H1 (cell line): ENCODE measurements around the gene TUBGCP2. TPM values are rescaled to one million over a fixed set of nuclear protein-coding genes. Genes with fewer than 3 reads are reported as not detected.

ENCODE experiments used
- CTCF ChIA-PET: fragments of 300-600 bp; sonication (Branson Sonifier 250); formaldehyde crosslinking; loops from one replicate; lab custom pipeline; 2021; ENCODE audit not compliant: partially characterized antibody; lab: Charles Lee
- POLR2A ChIA-PET: fragments of 300-600 bp; sonication (Branson Sonifier 250); formaldehyde crosslinking; loops from one replicate; lab custom pipeline; 2021; ENCODE audit warnings: inconsistent platforms; ENCODE audit not compliant: partially characterized antibody; lab: Charles Lee
- DNase-seq, 2 experiments: peaks; one replicate each; pipeline versions ENCODE4 v3.0.0 to v3.0.0-alpha.2; 2010 to 2022; ENCODE audit warnings: low spot score in 2 of 2, low read depth in 1 of 2, mixed read lengths in 1 of 2
- FAIRE-seq: peaks from 2 replicates; lab custom pipeline; 2011; peaks lifted over from hg19 to GRCh38; lab: Jason Lieb, UNC
- H2AFZ ChIP-seq: 2 replicates; pipeline ENCODE4 v1.8.1; 2012; ENCODE audit warnings: low read length, inconsistent platforms
- H2AK5ac ChIP-seq: 2 replicates; pipeline ENCODE4 v1.6.1; 2013; ENCODE audit warnings: low read depth, low read length
- H2BK120ac ChIP-seq: replicated peaks from 2 replicates; pipeline ENCODE3; 2013; ENCODE audit warnings: low read depth, low read length, inconsistent platforms
- H2BK12ac ChIP-seq: 2 replicates; pipeline ENCODE4 v1.6.1; 2013; ENCODE audit warnings: low read depth, low read length
- H2BK15ac ChIP-seq: 2 replicates; pipeline ENCODE4 v1.6.1; 2013; ENCODE audit warnings: low read length
- H2BK20ac ChIP-seq: 2 replicates; pipeline ENCODE4 v1.6.1; 2013; ENCODE audit warnings: low read length
- H2BK5ac ChIP-seq: 2 replicates; pipeline ENCODE4 v1.6.1; 2013; ENCODE audit warnings: low read depth, low read length
- H3K14ac ChIP-seq: 2 replicates; pipeline ENCODE4 v1.6.1; 2013; ENCODE audit warnings: inconsistent platforms; ENCODE audit not compliant: insufficient read length
- H3K18ac ChIP-seq: 2 replicates; pipeline ENCODE4 v1.6.1; 2013; ENCODE audit warnings: low read length; ENCODE audit errors: extremely low read depth
- H3K23ac ChIP-seq: 2 replicates; pipeline ENCODE4 v1.6.1; 2013; ENCODE audit warnings: inconsistent platforms; ENCODE audit not compliant: insufficient read length
- H3K23me2 ChIP-seq: 2 replicates; pipeline ENCODE4 v1.6.1; 2013; ENCODE audit warnings: low read depth, low read length
- H3K27ac ChIP-seq: 2 replicates; pipeline ENCODE4 v1.6.1; 2011; ENCODE audit warnings: low read depth, low read length, inconsistent platforms
- H3K27me3 ChIP-seq, 4 experiments: replicated peaks in 1 of 4; 1 replicate in 1 of 4; 2 replicates in 3 of 4; pipeline versions ENCODE4 v1.6.1 to v1.8.1; 2011 to 2013; ENCODE audit warnings: low read length in 3 of 4, mild to moderate bottlenecking in 3 of 4, inconsistent platforms in 2 of 4, mixed read lengths in 2 of 4, moderate library complexity in 1 of 4; ENCODE audit not compliant: control insufficient read depth in 3 of 4, insufficient read depth in 3 of 4; ENCODE audit errors: extremely low read depth in 1 of 4
- H3K36me3 ChIP-seq, 4 experiments: 2 replicates each; pipeline versions ENCODE4 v1.6.1 to v1.8.1; 2011 to 2013; ENCODE audit warnings: mild to moderate bottlenecking in 4 of 4, low read length in 3 of 4, moderate library complexity in 2 of 4, control low read depth in 1 of 4, inconsistent platforms in 1 of 4; ENCODE audit not compliant: insufficient read depth in 4 of 4, control insufficient read depth in 2 of 4
- H3K4ac ChIP-seq: replicated peaks from 2 replicates; pipeline ENCODE3; 2013; ENCODE audit warnings: low read length, low read depth, mixed read lengths, inconsistent platforms; ENCODE audit not compliant: insufficient read length
- H3K4me1 ChIP-seq, 4 experiments: replicated peaks in 1 of 4; 1 replicate in 1 of 4; 2 replicates in 3 of 4; pipeline versions ENCODE4 v1.6.1 to v1.8.1; 2011 to 2013; ENCODE audit warnings: low read length in 3 of 4, inconsistent platforms in 2 of 4, mixed read lengths in 1 of 4; ENCODE audit not compliant: insufficient read depth in 4 of 4, control insufficient read depth in 3 of 4
- H3K4me2 ChIP-seq, 2 experiments: 2 replicates each; pipeline versions ENCODE4 v1.6.1 to v1.8.1; 2011 to 2013; ENCODE audit warnings: low read depth in 2 of 2, low read length in 2 of 2, control low read depth in 1 of 2, inconsistent platforms in 1 of 2, mild to moderate bottlenecking in 1 of 2; ENCODE audit not compliant: insufficient read depth in 1 of 2
- H3K4me3 ChIP-seq, 4 experiments: fragments of 200-600, 300-600 bp in 1 of 4; sonication (generic), shearing (Covaris generic), sonication (Bioruptor Twin) in 1 of 4; 2 replicates each; pipeline versions ENCODE4 v1.5.1 to v1.8.1; 2011 to 2016; ENCODE audit warnings: low read length in 4 of 4, low read depth in 3 of 4, control low read depth in 2 of 4, inconsistent platforms in 2 of 4, mild to moderate bottlenecking in 2 of 4, mixed read lengths in 1 of 4, moderate library complexity in 1 of 4; ENCODE audit not compliant: insufficient read depth in 2 of 4; ENCODE audit errors: extremely low read depth in 1 of 4
- H3K56ac ChIP-seq: replicated peaks from 2 replicates; pipeline ENCODE3; 2013; ENCODE audit warnings: low read depth, mild to moderate bottlenecking, mixed read lengths, low read length, inconsistent platforms; ENCODE audit not compliant: insufficient read length
- H3K79me1 ChIP-seq: 2 replicates; pipeline ENCODE4 v1.6.1; 2013; ENCODE audit warnings: low read depth, low read length, control low read depth
- H3K79me2 ChIP-seq, 2 experiments: 2 replicates each; pipeline versions ENCODE4 v1.6.1 to v1.8.1; 2012 to 2013; ENCODE audit warnings: low read length in 2 of 2, mild to moderate bottlenecking in 2 of 2, inconsistent platforms in 1 of 2; ENCODE audit not compliant: insufficient read depth in 2 of 2, control insufficient read depth in 1 of 2
- H3K9ac ChIP-seq, 4 experiments: replicated peaks in 1 of 4; 1 replicate in 1 of 4; 2 replicates in 3 of 4; pipeline versions ENCODE4 v1.6.1 to v1.8.1; 2011 to 2013; ENCODE audit warnings: low read depth in 3 of 4, low read length in 3 of 4, control low read depth in 2 of 4, mild to moderate bottlenecking in 2 of 4, moderate library complexity in 2 of 4, inconsistent platforms in 1 of 4; ENCODE audit errors: extremely low read depth in 1 of 4
- H3K9me3 ChIP-seq, 2 experiments: 2 replicates each; pipeline versions ENCODE4 v1.6.1 to v1.8.1; 2012 to 2013; ENCODE audit warnings: mild to moderate bottlenecking in 2 of 2, moderate library complexity in 2 of 2, control low read depth in 1 of 2, inconsistent platforms in 1 of 2, low read depth in 1 of 2, low read length in 1 of 2, mixed read lengths in 1 of 2; ENCODE audit not compliant: insufficient read depth in 2 of 2
- H4K20me1 ChIP-seq, 2 experiments: replicated peaks in 1 of 2; 2 replicates each; pipeline versions ENCODE3 to v1.8.1; 2011 to 2013; ENCODE audit warnings: inconsistent platforms in 2 of 2, low read length in 2 of 2, mild to moderate bottlenecking in 1 of 2; ENCODE audit not compliant: insufficient read depth in 2 of 2, control insufficient read depth in 1 of 2
- H4K5ac ChIP-seq: 2 replicates; pipeline ENCODE4 v1.6.1; 2013; ENCODE audit warnings: low read length, low read depth, mixed read lengths, inconsistent platforms; ENCODE audit not compliant: insufficient read length
- H4K8ac ChIP-seq: 2 replicates; pipeline ENCODE4 v1.8.0; 2013; ENCODE audit warnings: mild to moderate bottlenecking, moderate library complexity, low read length, inconsistent platforms; ENCODE audit not compliant: insufficient read depth; ENCODE audit errors: extremely low read depth
- H4K91ac ChIP-seq: replicated peaks from 2 replicates; pipeline ENCODE3; 2013; ENCODE audit warnings: low read length, mixed read lengths, inconsistent platforms; ENCODE audit not compliant: insufficient read length
- BACH1 ChIP-seq: IDR thresholded peaks from 2 replicates; pipeline ENCODE4 v1.6.1; 2012; ENCODE audit warnings: low read length, improper control_type of control experiment
- BCL11A ChIP-seq, 2 experiments: IDR thresholded peaks; one replicate each; pipeline ENCODE4 v1.6.1; 2011; ENCODE audit warnings: low read depth in 2 of 2, low read length in 2 of 2, mild to moderate bottlenecking in 2 of 2
- KDM5A ChIP-seq: fragments of 200-600 bp; IDR thresholded peaks from 2 replicates; pipeline ENCODE4 v1.7.1; 2012; ENCODE audit warnings: mild to moderate bottlenecking, low read length, inconsistent platforms, mixed read lengths
- POLR2AphosphoS5 ChIP-seq: IDR thresholded peaks from 2 replicates; pipeline ENCODE4 v1.6.1; 2011; ENCODE audit warnings: low read depth, low read length
- POU5F1 ChIP-seq: IDR thresholded peaks from 2 replicates; pipeline ENCODE4 v1.6.1; 2011; ENCODE audit warnings: low read depth, mild to moderate bottlenecking, low read length, moderate library complexity
- SIRT6 ChIP-seq: IDR thresholded peaks from one replicate; pipeline ENCODE4 v1.7.1; 2012; ENCODE audit warnings: low read length, inconsistent platforms
- TAF7 ChIP-seq: optimal IDR thresholded peaks from 2 replicates; pipeline ENCODE3; 2011; ENCODE audit warnings: low read depth, mild to moderate bottlenecking, inconsistent platforms, low read length, moderate library complexity, borderline replicate concordance
- TBP ChIP-seq: IDR thresholded peaks from 2 replicates; pipeline ENCODE4 v1.6.1; 2011; ENCODE audit warnings: low read depth, low read length, improper control_type of control experiment
- WGBS, 2 experiments: shearing (Covaris generic) in 1 of 2; methylation state at CpG; one replicate each; pipeline versions ENCODE4 v1.1.6 to v1.1.7; 2013 to 2015; ENCODE audit warnings: low lambda C conversion rate in 2 of 2, mixed read lengths in 2 of 2, inconsistent platforms in 1 of 2, low coverage in 1 of 2, missing lambda C conversion rate in 1 of 2; ENCODE audit not compliant: insufficient replicate concordance in 2 of 2, insufficient coverage in 1 of 2, insufficient read length in 1 of 2; ENCODE audit errors: extremely low coverage in 1 of 2, missing lambda C conversion rate in 1 of 2; 5-methylcytosine and 5-hydroxymethylcytosine counted together
- polyA plus RNA-seq, 7 experiments: library from polyadenylated mRNA; depleted of rRNA in 3 of 7; stranded (reverse) in 5 of 7; unstranded in 2 of 7; fragments of >200 nt in 5 of 7; fragments of 200-250 nt in 2 of 7; gene quantifications; 1 replicate in 5 of 7; 2 replicates in 1 of 7; 4 replicates in 1 of 7; pipeline versions ENCODE4 v1.2.1 to v1.2.3, GENCODE V29; 2011 to 2013; ENCODE audit warnings: missing spikeins in 2 of 7, mixed read lengths in 2 of 7
- total RNA-seq: library from RNA; stranded (reverse); fragmentation: NEBNext Ultra II Directional; extraction: Animal tissue kit (Norgen Biotek cat#: 25700); gene quantifications from 2 replicates; pipeline ENCODE4 v1.2.1, GENCODE V29; 2021
- TF ChIP-seq, protein P1 (sequence below): IDR thresholded peaks from 2 replicates; pipeline ENCODE4 v1.6.1; 2011; ENCODE audit warnings: low read length, improper control_type of control experiment
- TF ChIP-seq, protein P2 (sequence below): IDR thresholded peaks from 2 replicates; pipeline ENCODE4 v1.6.1; 2011; ENCODE audit warnings: low read depth, mild to moderate bottlenecking, low read length; ENCODE audit not compliant: insufficient read depth

The TUBGCP2 gene
- total and polyA plus RNA-seq, 2 of the 8 experiments (the other 6 are each of a cell fraction or from before 2014, with no cell fraction given): 34.9 to 51.9 TPM

DNA sequence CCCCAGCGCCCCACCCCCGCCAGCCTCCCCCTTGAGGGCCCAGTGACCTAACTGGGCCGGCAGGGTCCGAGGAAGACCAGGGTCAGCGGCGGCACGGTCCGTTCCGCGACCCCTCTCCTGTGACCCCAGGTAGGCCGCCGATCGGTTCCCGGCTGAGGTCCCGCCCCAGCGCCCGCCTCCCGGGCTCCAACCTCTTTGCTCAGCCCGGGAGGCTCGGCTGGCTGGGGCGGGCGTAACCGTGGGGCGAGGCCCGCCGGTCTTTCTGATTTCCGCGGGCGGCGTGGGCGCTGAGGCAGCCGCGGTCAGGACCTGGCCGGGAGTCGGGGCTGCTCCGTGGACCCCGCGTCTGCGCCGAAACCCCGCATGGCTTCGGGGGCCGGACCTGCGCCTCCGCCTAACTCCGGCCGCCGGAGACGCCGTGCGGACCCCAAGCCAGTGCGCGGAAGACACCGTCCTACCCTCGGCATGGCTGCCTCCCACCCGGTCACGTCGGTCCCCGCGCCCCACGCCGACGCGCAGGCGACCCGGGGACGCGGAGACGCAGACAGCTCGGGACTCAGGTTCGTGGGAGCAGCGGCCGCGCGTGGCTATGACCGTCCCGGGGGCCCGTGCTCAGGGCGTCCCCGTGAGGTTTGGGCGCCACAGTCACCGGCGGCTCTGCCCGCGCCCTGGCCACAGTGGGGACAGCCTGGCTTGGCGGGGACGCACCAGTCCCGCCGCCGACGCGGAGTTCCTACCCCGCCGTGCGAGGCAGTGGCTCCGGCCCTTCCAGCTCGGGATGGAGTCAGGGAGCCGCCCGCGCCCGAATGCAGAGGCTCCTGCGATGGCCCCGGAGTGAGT, 72.1 kb downstream of the TUBGCP2 start:
- Histone ChIP-seq H2BK5ac (no peak overlapping the region), H3K79me1 (peaks cover 2% of the 10 kb centered on the region; the same call in 1 of the 2 replicates), H4K91ac (peak overlapping the region; percentile 85), H2BK20ac (no peak overlapping the region; the same call in 1 of the 2 replicates), H3K79me2 (no peaks in the 10 kb centered on the region), H3K9me3 (peaks cover 0 to 2% of the 10 kb centered on the region in 2 experiments; a peak in 1 of 4 replicates), H2BK12ac (peak overlapping the region; percentile 75; the same call in 1 of the 2 replicates), H3K18ac (peak overlapping the region; percentile 71), H3K4me3 (peak overlapping the region; percentile 40 to 62 (median 50)), H4K20me1 (no peaks in the 10 kb centered on the region), H3K27me3 (peaks cover 23 to 49% (median 45%) of the 10 kb centered on the region in 4 experiments), H3K4me2 (peak overlapping the region; percentile 91 to 92), H2AFZ (no peak overlapping the region), H2BK120ac (no peak overlapping the region), H3K23me2 (peaks cover 12% of the 10 kb centered on the region; the same call in 1 of the 2 replicates), H3K4ac (peak overlapping the region; percentile 32), H4K5ac (no peak overlapping the region), H3K56ac (no peak overlapping the region), H3K4me1 (peaks cover 3 to 35% (median 17%) of the 10 kb centered on the region in 4 experiments), H3K14ac (no peak overlapping the region), H3K36me3 (peaks cover 0 to 5% (median 2%) of the 10 kb centered on the region in 4 experiments; a peak in 2 of 8 replicates), H3K23ac (no peak overlapping the region), H4K8ac (peak overlapping the region; percentile 74), H2BK15ac (no peak overlapping the region), H2AK5ac (no peak overlapping the region), H3K27ac (no peak overlapping the region), H3K9ac (no peak overlapping the region; a peak in 1 of 7 replicates)
- 4% methylated on average over 24 of the region's 103 CpGs; no CpG with 5 or more reads in 1 of the 2 experiments for WGBS, 2 experiments
- DNase-seq (no peak), FAIRE-seq (no peak)
- ChIA-PET CTCF (no interaction called here), POLR2A (interaction anchor here (1.0 kb wide), 1 partner anchor 9 kb away, joined by 3 read pairs; no protein-coding TSS in a partner anchor)
- no peak for TF ChIP-seq SIRT6
- TF ChIP-seq KDM5A: no peak
- TF ChIP-seq TBP: no peak
- TF ChIP-seq POLR2AphosphoS5: no peak
- no peak for TF ChIP-seq POU5F1
- no peak for TF ChIP-seq BCL11A (IDR thresholded peaks at IDR 0.05; ENCODE audit: low read depth in 2 of 2, low read length in 2 of 2)
- TF ChIP-seq BACH1: 0 out of 2 replicates have a peak, but pooled peaks have one; percentile 10
- TF ChIP-seq, protein P1, sequence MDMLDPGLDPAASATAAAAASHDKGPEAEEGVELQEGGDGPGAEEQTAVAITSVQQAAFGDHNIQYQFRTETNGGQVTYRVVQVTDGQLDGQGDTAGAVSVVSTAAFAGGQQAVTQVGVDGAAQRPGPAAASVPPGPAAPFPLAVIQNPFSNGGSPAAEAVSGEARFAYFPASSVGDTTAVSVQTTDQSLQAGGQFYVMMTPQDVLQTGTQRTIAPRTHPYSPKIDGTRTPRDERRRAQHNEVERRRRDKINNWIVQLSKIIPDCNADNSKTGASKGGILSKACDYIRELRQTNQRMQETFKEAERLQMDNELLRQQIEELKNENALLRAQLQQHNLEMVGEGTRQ: no peak
- TF ChIP-seq, protein P2, sequence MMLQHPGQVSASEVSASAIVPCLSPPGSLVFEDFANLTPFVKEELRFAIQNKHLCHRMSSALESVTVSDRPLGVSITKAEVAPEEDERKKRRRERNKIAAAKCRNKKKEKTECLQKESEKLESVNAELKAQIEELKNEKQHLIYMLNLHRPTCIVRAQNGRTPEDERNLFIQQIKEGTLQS: no peak
- TF ChIP-seq TAF7: no peak
